Activated CD4-positive, alpha-beta T cell treated with anti-CD3 and anti-CD28 coated beads, Interleukin-2, amount 50 U/mL, for 24 hours (primary cell): ENCODE measurements around the gene WDR70.
A peak's percentile ranks its signal among the peaks of the same experiment; 100 is the strongest.
"Not testable (repeated sequence)": the region's sequence is repeated elsewhere in the genome, so short reads cannot be mapped to it uniquely, and the experiment has no call there.

Experiments
- DNase-seq, 2 donors: peaks; one replicate each; pipeline ENCODE4 v3.0.0-alpha.2; 2020; ENCODE audit warnings: low read depth in 1 of 2, low spot score in 1 of 2

WDR70 gene

DNA sequence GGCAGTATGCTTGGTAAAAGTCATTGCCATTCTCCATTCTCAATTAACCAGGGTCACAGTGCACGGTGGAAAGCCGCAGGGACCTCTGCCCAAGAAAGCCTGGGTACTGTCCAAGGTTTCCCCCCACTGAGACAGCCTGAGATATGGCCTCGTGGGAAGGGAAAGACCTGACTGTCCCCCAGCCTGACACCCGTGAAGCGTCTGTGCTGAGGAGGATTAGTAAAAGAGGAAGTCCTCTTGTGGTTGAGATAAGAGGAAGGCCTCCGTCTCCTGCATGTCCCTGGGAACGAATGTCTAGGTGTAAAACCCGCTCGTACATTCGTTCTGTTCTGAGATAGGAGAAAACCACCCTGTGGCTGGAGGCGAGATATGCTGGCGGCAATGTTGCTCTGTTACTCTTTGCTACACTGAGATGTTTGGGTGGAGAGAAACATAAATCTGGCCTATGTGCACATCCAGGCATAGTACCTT, 293.0 kb downstream of the WDR70 start:
- peak in 1 of 2 donors; percentile 2 for DNase-seq

DNA sequence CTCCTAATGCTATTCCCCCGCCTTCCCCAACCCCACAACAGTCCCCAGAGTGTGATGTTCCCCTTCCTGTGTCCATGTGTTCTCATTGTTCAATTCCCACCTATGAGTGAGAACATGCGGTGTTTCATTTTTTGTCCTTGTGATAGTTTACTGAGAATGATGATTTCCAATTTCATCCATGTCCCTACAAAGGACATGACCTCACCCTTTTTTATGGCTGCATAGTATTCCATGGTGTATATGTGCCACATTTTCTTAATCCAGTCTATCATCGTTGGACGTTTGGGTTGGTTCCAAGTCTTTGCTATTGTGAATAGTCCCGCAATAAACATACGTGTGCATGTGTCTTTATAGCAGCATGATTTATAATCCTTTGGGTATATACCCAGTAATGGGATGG, 295.2 kb downstream of the WDR70 start:
- not testable (repeated sequence) for DNase-seq

DNA sequence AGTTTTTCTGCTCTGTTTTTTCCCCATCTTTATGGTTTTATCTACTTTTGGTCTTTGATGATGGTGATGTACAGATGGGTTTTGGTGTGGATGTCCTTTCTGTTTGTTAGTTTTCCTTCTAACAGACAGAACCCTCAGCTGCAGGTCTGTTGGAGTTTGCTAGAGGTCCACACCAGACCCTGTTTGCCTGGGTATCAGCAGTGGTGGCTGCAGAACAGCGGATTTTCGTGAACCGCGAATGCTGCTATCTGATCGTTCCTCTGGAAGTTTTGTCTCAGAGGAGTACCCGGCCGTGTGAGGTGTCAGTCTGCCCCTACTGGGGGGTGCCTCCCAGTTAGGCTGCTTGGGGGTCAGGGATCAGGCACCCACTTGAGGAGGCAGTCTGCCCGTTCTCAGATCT, 300.2 kb downstream of the WDR70 start:
- not testable (repeated sequence) for DNase-seq

DNA sequence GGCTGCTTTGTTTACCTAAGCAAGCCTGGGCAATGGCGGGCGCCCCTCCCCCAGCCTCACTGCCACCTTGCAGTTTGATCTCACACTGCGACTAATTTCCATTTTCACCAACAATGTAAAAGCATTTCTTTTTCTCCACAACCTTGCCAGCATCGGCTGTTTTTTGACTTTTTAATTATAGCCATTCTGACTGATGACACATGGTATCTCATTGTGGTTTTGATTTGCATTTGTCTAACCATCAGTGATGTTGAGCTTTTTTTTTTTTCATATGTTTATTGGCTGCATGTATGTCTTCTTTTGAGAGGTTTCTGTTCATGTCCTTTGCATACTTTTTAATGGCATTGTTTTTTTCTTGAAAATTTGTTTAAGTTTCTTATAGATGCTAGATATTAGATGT, 300.8 kb downstream of the WDR70 start:
- DNase-seq, result not testable (repeated sequence)

DNA sequence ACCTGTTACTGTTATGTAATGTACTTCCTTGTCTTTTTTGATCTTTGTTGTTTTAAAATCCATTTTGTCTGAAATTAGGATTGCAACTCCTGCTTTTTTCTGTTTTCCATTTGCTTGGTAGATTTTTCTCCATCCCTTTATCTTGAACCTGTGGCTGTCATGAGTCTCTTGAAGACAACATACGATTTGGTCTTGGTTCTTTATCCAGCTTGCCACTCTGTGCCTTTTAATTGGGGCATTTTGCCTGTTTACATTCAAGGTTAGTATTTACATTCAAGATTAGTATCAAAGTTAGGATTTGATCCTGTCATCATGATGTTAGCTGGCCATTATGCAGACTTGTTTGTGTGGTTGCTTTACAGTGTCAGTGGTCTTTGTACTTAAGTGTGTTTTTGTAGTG, 304.0 kb downstream of the WDR70 start:
- no peak for DNase-seq

DNA sequence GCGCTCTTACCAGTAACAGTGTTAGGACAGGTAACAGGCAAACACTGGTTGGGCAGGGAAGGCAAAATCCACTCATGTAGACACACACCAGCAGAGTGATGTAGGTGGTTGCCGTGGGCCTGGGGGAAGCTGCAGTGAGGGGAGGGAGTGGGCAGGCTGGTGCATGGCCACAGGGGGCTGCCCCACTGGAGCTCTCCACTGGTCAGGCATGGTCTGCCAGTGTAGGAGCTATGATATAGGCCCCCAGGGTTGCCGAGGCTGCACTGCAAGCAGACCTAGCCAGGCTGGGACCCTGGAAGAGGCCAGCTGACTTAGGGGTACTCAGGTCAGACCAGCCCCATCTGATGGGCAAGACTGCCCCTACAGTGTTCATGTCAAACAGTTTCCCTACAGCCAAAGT, 306.1 kb downstream of the WDR70 start:
- DNase-seq, result no peak

DNA sequence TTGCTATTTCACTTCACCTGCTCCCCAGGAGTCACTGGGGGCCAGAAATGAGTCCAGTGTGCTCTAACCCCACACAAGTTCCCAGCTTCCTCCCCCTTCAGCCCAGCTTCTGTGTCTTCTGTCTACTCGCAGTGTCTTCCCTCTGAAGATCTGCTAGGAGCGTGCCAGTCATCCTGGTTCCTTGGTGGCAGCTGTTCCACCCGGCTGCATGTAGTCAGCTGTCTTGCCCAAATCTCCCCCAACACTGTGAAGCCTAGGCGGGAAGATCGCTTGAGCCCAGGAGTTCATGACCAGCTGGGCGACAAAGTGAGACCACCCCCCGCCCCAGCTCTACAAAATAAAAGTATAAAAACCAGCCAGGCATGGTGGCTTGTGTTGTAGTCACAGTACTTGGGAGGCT, 306.7 kb downstream of the WDR70 start:
- DNase-seq, result no peak

DNA sequence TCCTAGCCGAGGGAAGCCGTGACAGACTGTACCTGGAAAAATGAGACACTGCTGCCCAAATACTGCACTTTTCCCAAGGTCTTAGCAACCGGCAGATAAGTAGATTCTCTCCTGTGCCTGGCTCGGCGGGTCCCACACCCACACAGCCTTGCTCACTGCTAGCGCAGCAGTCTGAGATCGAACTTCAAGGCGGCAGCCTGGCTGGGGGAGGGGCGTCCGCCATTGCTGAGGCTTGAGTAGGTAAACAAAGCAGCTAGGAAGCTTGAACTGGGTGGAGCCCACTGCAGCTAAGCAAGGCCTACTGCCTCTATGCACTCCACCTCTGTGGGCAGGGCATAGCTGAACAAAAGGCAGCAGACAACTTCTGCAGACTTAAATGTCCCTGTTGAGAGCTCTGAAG, 309.8 kb downstream of the WDR70 start:
- DNase-seq, result not testable (repeated sequence)

DNA sequence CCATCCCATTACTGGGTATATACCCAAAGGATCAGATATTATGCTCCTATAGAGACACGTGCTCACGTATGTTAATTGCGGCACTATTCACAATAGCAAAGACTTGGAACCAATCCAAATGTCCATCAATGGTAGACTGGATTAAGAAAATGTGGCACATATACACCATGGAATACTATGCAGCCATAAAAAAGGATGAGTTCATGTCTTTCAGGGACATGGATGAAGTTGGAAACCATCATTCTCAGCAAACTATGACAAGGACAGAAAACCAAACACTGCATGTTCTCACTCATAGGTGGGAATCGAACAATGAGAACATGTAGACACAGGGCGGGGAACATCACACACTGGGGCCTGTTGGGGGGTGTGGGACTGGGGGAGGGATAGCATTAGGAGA, 315.2 kb downstream of the WDR70 start:
- DNase-seq, result not testable (repeated sequence)

DNA sequence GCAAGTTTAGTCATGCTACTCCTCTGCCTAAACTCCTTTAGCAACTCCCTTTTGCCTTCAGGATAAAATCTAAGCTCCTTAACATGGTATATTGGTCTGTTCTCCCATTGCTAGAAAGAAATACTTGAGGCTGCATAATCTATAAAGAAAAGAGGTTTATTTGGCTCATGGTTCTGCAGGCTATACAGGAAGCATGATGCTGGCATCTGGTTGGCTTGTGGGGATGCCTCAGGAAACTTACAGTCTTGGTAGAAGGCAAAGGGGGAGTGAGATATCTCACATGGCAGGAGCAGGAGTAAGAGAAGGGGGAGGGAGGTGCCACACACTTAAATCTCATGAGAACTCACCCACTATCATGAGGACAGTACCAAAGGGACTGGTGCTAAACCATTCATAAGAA, 315.7 kb downstream of the WDR70 start:
- DNase-seq, result no peak

DNA sequence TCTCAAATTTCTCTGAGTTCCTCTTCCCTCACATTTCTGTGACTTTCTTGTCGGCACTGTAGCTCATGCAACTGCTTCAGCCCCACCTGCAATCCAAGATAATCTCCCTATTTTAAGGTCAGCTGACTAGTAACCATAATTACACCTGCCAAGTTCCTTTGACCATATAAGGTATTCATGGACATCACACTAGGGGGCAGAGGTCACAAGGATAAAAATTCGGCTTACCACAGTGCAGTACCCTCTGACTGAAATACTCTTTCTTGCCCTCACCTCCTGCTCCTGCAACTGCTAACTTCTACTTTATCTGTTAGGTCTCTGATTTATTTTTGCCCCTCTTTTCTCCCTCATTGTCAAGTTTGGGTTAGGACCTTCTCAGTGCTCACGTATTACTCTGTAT, 316.5 kb downstream of the WDR70 start:
- DNase-seq, result no peak

DNA sequence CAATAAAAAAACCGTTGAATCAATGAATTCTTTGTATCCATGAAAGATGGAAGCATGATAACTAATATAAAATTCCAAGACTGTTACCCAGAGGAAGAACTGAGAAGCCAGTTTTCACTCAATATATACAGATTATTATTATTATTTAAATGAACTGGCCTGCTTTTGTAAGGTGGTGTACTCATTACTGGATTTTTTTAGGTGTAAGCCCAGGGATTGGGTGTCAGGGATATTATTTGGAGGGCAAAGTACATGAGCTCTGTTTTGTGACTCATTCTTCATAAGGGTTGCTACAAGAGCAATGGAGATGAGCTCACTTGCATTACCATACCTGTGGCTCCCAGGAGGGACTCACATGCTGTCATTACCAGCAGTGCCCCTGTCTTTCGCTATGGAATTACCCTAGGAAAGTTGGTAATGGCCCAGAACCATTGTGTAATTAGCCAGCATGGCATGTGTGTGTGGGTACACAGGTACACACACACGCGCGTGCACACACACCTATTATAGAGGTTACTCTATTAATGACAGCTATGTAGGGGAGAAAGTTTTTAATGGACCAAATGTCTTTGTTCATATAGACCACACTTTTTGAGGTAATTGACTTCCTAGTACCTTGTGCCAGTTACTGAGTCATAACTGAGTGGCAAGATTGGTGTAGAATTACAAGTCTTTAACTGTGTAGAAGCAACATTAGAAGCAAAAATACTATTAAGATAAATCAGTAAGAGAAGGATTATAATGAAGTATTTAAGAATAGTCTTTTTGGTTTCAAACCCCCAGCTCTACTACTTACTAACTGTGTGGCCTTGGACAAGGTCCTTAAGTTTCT, 317.3 kb downstream of the WDR70 start:
- DNase-seq, result no peak

DNA sequence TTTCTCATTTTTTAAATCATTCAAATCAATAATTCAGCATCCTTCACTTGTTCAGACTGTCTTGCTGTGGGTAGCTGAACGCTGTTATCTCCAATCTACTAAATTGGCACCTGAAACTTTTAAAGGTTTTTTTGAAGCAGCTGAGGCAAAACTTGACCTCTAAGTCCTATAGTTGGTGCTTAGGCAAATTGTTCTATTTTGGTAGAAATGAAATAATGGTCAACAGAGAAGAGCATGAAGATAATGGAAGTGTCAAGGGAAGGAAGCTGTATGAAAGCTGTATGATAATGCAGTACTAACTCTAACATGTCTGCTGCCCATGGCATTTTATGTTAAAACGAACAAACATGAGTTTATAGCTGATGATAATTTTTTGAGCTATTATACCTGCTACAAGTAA, 322.8 kb downstream of the WDR70 start:
- no peak for DNase-seq

DNA sequence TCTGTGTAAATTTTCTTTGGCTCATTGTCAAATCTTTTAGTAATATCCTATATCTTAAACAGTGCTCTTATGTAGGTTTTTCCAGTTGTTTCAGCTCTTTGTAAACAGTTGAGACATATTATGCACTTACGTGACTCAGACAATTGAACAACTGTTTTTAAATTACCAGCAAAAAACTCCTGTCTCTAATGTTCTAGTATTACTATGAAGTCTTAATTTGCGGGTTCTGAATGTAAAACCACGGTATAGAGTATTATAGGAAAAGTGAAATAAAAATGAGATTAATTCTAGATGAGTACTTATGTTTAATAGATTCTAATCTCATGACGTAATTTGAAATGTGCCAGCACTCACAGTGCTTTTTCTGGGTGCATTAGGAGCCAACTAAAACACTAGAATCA, 324.7 kb downstream of the WDR70 start:
- no peak for DNase-seq

DNA sequence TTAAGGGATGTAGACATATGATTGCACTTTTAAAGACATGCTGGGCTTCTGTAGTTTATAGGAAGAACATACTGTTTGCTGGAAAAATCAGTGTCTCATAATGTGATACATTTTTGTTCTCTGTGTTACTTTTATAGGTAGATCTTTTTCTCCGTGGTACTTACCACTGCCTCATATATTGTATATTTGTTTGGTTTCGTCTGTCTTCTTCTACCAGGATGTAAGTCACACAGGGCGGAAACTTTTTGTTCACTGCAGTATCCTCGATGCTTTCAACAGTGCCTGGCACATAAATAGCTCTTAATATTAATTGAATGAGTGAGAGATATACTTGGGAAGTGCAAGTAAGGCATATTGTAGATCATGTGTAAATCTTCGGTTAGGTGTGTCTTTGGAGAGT, 325.3 kb downstream of the WDR70 start:
- DNase-seq, result no peak

DNA sequence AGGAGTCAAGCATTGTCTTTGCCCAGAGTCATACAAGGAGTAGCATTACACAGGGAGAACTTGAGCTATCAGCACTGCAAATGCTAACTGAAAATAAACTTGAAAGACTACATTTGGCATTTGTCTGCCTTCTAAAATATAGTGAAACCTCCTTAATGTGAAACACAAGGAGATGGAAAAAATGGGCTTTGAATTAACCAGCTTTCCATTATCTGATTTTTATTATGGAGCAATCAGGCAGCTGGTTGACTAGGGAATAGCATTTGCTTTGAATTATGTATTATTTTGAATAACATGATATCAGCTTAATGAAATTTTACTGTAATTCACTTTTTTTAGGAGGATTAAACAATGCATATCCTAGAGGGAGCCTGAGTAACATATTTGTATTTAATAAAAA, 329.9 kb downstream of the WDR70 start:
- DNase-seq, result no peak

DNA sequence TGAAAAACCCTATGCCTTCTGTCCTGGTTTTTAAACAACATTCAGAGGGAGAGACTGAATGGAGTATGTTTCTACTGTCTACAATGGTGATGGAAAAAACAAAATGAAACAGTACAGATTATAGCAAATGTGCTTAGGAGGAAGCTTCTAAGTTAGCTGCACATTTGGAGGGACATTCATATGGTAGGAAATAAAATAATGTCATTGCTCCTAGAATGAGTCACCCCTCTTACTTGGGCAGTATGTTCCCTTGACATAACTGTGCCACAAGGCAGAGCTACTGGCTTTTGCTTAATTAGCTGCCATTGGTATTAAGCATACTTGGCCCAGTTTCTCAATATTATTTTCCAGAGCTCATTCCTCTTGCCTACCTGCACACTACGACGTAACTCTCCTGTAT, 331.8 kb downstream of the WDR70 start:
- no peak for DNase-seq

DNA sequence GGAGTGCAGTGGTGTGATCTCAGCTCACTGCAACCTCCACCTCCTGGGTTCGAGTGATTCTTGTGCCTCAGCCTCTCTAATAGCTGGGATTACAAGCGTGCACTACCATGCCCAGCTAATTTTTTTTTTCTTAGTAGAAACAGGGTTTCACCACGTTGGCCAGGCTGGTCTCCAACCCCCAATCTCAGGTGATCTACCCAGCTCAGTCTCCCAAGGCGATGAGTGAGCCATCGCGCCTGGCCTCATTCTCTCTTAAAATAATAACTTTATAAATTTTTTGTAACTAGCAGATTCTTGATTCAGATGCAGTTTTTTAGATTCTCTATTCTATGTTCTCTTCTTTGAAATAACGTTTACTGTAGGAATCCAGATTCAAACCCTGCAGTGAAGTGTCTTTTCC, 333.6 kb downstream of the WDR70 start:
- no peak for DNase-seq

DNA sequence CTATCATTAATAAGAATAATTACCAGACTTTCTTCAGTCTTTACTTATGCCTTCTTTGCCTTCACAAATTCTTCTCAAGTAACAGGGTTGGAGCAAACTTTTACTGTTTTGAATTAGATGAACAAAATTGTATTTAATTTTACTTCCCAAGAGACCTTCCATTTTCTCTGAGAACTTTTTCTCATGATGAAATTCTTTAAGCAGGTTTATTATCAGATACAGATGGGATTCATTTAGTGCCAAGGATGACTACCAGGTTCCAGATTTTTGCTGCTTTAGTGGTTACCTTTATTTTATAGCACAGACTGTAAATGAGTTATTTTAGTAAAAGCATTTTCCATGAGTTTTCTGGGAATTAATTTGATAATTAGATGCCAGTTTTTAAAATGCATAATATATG, 335.6 kb downstream of the WDR70 start:
- no peak for DNase-seq

DNA sequence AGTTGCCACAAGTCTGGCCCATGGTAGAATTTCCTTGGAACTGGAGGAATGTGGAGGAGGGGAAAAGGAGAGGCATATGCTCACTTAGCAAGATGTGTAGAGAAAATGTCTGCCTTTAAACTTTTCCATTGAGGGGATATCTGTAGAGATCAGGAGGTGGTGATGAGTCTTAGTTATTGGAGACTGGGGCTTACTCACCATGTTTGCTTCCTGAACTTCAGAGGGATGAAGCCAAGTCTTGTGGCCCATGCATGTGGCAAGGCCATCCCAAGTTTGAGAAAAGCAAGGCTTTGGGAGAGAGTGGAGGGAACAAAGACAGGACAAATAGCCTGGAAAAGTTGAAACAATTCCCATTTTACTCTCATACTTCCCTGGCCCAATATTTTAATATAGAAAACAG, 336.2 kb downstream of the WDR70 start:
- no peak for DNase-seq

DNA sequence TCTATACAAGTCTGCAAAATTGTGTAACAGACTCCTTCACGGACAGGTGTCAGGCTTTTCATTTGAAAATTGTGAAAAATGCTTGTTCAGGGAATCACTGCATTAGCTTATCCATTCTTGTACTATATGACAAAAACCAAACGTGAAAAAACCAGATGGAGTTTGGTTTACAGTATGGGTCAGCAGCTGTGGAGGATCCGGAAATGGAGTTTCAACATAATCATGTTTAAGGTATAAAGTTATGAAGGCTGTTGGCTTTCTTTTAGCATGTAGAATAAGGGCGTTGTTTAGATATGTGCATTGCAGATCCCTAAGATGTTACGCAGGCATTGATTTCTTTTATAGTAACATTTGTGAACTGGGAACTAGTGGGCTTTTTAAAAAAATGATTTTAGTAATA, 336.9 kb downstream of the WDR70 start:
- DNase-seq, result no peak

DNA sequence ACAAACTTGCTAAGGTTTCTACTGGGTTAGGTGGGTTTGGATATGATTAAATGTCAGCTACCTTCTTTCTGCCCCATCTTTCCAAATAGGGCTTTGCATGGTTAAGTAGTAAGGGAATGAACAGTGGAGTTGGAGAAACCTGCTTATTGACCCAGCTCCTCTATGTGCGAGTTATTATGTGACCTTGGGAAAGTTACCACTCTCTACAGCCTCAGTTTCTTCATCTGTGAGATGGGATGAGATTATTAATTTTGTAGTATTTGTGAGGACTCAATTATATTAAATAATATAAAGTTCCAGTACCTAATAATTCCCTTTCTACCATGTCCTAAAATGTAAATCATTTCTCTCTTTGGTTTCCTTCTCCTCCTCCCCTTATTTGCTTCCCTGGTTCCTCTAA, 337.3 kb downstream of the WDR70 start:
- no peak for DNase-seq

DNA sequence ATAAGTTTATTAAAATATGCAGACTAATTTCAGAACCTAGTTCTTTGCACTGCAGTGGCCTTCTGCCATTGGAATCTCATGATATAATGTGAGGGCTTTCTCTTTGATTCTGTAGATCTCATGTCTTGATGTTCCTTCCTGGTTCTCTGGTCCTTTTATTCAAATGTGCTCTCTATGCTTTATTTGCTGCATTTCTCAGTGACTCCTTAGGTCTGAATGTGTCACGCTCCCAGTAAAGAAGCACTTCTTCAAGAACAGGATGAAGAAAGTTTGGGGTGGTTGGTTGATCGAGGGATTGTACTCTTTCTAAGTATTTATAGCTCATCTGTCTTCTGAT, 338.1 kb downstream of the WDR70 start:
- no peak for DNase-seq
